SK-N-SH treated with all-trans-retinoic acid at 6 μM for 48 hours (cell line): Measurements from ENCODE around the gene FAR2.

ENCODE experiments used
- BACH2 ChIP-seq: fragments of 250-450 bp; sonication (Bioruptor Pico); IDR thresholded peaks from 2 replicates; pipeline ENCODE4 v1.9.0; 2021; ENCODE audit warnings: mild to moderate bottlenecking, borderline replicate concordance
- OSR1 ChIP-seq: fragments of 250-450 bp; sonication (Bioruptor Pico); IDR thresholded peaks from 2 replicates; pipeline ENCODE4 v1.8.0; 2022; ENCODE audit warnings: moderate library complexity, mild to moderate bottlenecking, inconsistent platforms
- POU6F1 ChIP-seq: fragments of 250-450 bp; sonication (Bioruptor Pico); IDR thresholded peaks from 2 replicates; pipeline ENCODE4 v1.8.0; 2021; ENCODE audit warnings: low read depth, mild to moderate bottlenecking, moderate library complexity, borderline replicate concordance
- RARB ChIP-seq: fragments of 250-450 bp; sonication (Bioruptor Pico); IDR thresholded peaks from 2 replicates; pipeline ENCODE4 v1.8.0; 2021; ENCODE audit warnings: mild to moderate bottlenecking, moderate library complexity
- SNAI2 ChIP-seq: fragments of 250-450 bp; sonication (Bioruptor Pico); IDR thresholded peaks from 2 replicates; pipeline ENCODE4 v1.5.0; 2020; ENCODE audit warnings: mild to moderate bottlenecking, moderate library complexity
- TOX ChIP-seq: fragments of 250-450 bp; sonication (Bioruptor Pico); IDR thresholded peaks from 2 replicates; pipeline ENCODE4 v1.8.0; 2021; ENCODE audit warnings: mild to moderate bottlenecking, moderate library complexity, borderline replicate concordance
- TSHZ2 ChIP-seq: fragments of 250-450 bp; sonication (Bioruptor Pico); IDR thresholded peaks from 2 replicates; pipeline ENCODE4 v1.5.0; 2020; ENCODE audit warnings: mild to moderate bottlenecking, moderate library complexity
- ZFP3 ChIP-seq: fragments of 250-450 bp; sonication (Bioruptor Pico); IDR thresholded peaks from 2 replicates; pipeline ENCODE4 v1.5.0; 2020; ENCODE audit warnings: mild to moderate bottlenecking, moderate library complexity
- ZFP30 ChIP-seq: fragments of 450-650 bp; formaldehyde crosslinking; IDR thresholded peaks from 2 replicates; pipeline ENCODE4 v1.5.0; 2022; ENCODE audit warnings: mild to moderate bottlenecking, moderate library complexity
- ZNF565 ChIP-seq: fragments of 450-650 bp; formaldehyde crosslinking; conservative IDR thresholded peaks from 2 replicates; pipeline ENCODE4 v1.5.0; 2020; ENCODE audit warnings: low read depth, mild to moderate bottlenecking, moderate library complexity
- TF ChIP-seq, protein P1 (sequence below): fragments of 250-450 bp; sonication (Bioruptor Pico); IDR thresholded peaks from 2 replicates; pipeline ENCODE4 v1.5.1; 2021; ENCODE audit warnings: mild to moderate bottlenecking, moderate library complexity
- TF ChIP-seq, protein P2 (sequence below): fragments of 250-450 bp; sonication (Bioruptor Pico); IDR thresholded peaks from 2 replicates; pipeline ENCODE4 v1.5.1; 2020; ENCODE audit warnings: low read depth, mild to moderate bottlenecking, moderate library complexity
- TF ChIP-seq, protein P3 (sequence below): fragments of 250-450 bp; sonication (Bioruptor Pico); IDR thresholded peaks from 2 replicates; pipeline ENCODE4 v1.8.0; 2020; ENCODE audit warnings: mild to moderate bottlenecking, moderate library complexity, borderline replicate concordance

- TF ChIP-seq, protein P1, sequence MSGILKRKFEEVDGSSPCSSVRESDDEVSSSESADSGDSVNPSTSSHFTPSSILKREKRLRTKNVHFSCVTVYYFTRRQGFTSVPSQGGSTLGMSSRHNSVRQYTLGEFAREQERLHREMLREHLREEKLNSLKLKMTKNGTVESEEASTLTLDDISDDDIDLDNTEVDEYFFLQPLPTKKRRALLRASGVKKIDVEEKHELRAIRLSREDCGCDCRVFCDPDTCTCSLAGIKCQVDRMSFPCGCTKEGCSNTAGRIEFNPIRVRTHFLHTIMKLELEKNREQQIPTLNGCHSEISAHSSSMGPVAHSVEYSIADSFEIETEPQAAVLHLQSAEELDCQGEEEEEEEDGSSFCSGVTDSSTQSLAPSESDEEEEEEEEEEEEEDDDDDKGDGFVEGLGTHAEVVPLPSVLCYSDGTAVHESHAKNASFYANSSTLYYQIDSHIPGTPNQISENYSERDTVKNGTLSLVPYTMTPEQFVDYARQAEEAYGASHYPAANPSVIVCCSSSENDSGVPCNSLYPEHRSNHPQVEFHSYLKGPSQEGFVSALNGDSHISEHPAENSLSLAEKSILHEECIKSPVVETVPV = no peak
- TF ChIP-seq POU6F1 (CRISPR knock-in tag) (no peak), RARB (no peak), BACH2 (no peak), TOX (CRISPR knock-in tag) (no peak), TSHZ2 (no peak), ZFP3 (CRISPR knock-in tag) (no peak), ZNF565 (no peak), SNAI2 (no peak), OSR1 (CRISPR knock-in tag) (no peak), ZFP30 (no peak)
- TF ChIP-seq, protein P2, sequence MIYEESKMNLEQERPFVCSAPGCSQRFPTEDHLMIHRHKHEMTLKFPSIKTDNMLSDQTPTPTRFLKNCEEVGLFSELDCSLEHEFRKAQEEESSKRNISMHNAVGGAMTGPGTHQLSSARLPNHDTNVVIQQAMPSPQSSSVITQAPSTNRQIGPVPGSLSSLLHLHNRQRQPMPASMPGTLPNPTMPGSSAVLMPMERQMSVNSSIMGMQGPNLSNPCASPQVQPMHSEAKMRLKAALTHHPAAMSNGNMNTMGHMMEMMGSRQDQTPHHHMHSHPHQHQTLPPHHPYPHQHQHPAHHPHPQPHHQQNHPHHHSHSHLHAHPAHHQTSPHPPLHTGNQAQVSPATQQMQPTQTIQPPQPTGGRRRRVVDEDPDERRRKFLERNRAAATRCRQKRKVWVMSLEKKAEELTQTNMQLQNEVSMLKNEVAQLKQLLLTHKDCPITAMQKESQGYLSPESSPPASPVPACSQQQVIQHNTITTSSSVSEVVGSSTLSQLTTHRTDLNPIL = no peak
- TF ChIP-seq, protein P3, sequence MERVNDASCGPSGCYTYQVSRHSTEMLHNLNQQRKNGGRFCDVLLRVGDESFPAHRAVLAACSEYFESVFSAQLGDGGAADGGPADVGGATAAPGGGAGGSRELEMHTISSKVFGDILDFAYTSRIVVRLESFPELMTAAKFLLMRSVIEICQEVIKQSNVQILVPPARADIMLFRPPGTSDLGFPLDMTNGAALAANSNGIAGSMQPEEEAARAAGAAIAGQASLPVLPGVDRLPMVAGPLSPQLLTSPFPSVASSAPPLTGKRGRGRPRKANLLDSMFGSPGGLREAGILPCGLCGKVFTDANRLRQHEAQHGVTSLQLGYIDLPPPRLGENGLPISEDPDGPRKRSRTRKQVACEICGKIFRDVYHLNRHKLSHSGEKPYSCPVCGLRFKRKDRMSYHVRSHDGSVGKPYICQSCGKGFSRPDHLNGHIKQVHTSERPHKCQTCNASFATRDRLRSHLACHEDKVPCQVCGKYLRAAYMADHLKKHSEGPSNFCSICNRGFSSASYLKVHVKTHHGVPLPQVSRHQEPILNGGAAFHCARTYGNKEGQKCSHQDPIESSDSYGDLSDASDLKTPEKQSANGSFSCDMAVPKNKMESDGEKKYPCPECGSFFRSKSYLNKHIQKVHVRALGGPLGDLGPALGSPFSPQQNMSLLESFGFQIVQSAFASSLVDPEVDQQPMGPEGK (CRISPR knock-in tag) = no peak
Measured at GRCh38 chr12:29322157-29322556, 173.1 kb downstream of the FAR2 start.
